ENCODE data around the gene GPC6.

- TF ChIP-seq POLR2A (IDR thresholded peaks at IDR 0.05; ENCODE audit: low read depth, low read length) (no peak), POLR2AphosphoS5 (IDR thresholded peaks at IDR 0.05; ENCODE audit: low read depth, low read length) (no peak)
These were observed 947.4 kb downstream of the GPC6 start for GRCh38 chr13:94174009-94174408.
